Stimulated activated effector memory CD8-positive, alpha-beta T cell treated with anti-CD3 and anti-CD28 coated beads, Interleukin-12 subunit alpha, Interleukin-12 subunit beta, amount 100 ng/mL, for 72 hours (primary cell): ENCODE measurements around the gene GALK2.
A peak's percentile ranks its signal among the peaks of the same experiment; 100 is the strongest.

Experiments
- ATAC-seq: fragments of 150-1000 bp; cut with Tn5 transposase; 2 replicates; pipeline ENCODE4 v1.10.0; 2021
- DNase-seq, 2 donors: peaks; one replicate each; pipeline ENCODE4 v3.0.0; 2021 to 2022; ENCODE audit warnings: low spot score in 2 of 2
- H3K27ac Mint-ChIP-seq: one replicate; pipeline ENCODE4 v1.8.0; 2022; ENCODE audit warnings: mild to moderate bottlenecking, mixed read lengths
- H3K36me3 Mint-ChIP-seq: one replicate; pipeline ENCODE4 v1.8.0; 2022; ENCODE audit warnings: mild to moderate bottlenecking, mixed read lengths
- H3K4me1 Mint-ChIP-seq: one replicate; pipeline ENCODE4 v1.8.0; 2022; ENCODE audit warnings: mixed read lengths
- H3K4me3 Mint-ChIP-seq: one replicate; pipeline ENCODE4 v1.8.0; 2022; ENCODE audit warnings: mild to moderate bottlenecking, mixed read lengths
- H3K9me3 Mint-ChIP-seq: one replicate; pipeline ENCODE4 v1.8.0; 2022; ENCODE audit warnings: mixed read lengths

GALK2 gene

DNA sequence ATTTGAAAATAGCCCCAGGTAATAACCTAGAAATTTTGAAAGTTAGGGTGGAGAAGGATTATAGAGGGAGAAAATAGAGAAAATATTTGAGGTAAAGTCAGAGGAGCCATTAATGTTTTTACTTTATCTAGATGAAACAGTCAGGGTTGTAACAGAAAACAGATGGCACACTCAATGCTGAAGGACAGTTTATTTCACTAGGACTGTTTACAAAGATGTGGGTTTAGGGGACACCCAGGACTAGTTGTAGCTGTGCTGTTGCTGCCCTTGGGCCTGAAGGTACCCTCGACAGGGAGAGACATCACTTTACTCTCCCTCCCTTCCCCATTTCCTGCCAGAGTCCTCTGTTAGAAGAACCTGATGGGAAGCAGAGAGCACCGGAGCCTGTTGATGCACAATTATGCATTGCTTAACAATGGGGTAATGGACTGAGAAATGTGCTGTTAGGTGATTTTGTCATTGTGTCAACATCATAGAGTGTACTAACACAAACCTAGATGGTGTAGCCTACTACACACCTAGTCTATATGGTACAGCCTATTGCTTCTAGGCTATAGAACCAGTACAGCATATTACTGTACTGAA lies 103.8 kb downstream of the GALK2 start:
- H3K4me1 Mint-ChIP-seq, result no peaks in the 10 kb centered on the region
- no peak overlapping the region for H3K4me3 Mint-ChIP-seq
- no peaks in the 10 kb centered on the region for H3K36me3 Mint-ChIP-seq
- H3K9me3 Mint-ChIP-seq, result no peaks in the 10 kb centered on the region
- no peak for ATAC-seq
- peak overlapping the region; percentile 64 for H3K27ac Mint-ChIP-seq
- no peak for DNase-seq

DNA sequence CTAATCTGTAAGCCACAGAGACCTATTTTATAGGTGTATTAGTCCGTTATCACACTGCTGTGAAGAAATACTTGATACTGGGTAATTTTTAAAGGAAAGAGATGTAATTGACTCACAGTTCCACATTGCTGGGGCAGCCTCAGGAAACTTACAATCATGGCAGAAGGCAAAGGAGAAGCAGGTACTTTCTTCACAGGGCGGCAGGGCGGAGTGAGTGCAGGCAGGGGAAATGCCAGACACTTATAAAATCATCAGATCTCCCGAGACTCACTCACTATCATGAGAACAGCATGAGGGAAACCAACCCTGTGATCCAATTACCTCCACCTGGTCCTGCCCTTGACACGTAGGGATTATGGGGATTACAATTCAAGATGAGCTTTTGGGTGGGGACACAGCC lies 108.7 kb downstream of the GALK2 start:
- no peak overlapping the region for H3K4me3 Mint-ChIP-seq
- no peak overlapping the region for H3K27ac Mint-ChIP-seq
- no peaks in the 10 kb centered on the region for H3K9me3 Mint-ChIP-seq
- H3K4me1 Mint-ChIP-seq, result no peaks in the 10 kb centered on the region
- ATAC-seq (no peak), DNase-seq (no peak)
- H3K36me3 Mint-ChIP-seq, result peaks cover 10% of the 10 kb centered on the region

DNA sequence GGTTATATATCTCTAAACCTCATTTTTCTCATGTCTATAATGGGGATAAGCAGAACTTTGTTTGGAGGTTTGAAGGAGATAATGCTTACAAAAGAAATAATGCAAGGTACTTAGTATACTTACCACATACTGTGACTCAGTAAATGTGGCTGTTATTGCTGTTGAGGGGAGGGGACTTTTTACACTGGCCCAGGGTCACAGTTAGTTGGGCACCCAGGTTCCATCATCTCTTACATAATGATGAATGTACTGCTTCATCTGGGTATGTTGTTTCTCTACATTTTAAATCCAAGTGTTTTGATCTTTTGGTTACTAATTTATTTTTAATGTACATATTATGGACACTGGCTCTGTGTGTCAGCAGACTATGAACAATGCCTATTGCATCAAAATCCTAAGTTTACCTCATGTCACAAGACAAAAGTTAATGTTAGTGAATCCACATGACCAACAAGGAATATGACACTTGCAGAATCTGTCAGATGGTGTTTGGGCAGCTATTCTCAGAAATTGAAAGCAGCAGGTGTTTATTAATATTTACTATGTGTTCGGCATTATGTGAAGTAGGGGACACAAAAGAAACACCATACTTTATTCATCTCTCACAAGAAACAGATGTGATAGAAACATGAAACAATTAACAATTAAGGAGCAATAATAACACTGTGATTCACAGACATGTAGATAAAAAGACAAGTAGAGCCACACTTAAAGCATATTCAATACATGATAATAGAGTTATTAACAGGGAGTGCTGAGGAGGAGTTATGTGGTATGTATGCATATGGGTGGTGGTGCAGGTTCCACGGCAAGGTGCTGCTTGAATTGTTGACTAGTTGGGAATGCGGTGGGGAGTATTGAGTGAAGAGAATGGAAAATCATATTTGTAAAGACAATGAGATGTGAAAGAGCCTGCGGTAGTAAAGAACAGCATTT lies 109.7 kb downstream of the GALK2 start:
- no peaks in the 10 kb centered on the region for H3K9me3 Mint-ChIP-seq
- DNase-seq, result no peak
- peak; percentile 66 for ATAC-seq
- H3K36me3 Mint-ChIP-seq, result peaks cover 14% of the 10 kb centered on the region
- H3K27ac Mint-ChIP-seq, result peak overlapping the region; percentile 1
- H3K4me1 Mint-ChIP-seq, result no peaks in the 10 kb centered on the region
- no peak overlapping the region for H3K4me3 Mint-ChIP-seq

DNA sequence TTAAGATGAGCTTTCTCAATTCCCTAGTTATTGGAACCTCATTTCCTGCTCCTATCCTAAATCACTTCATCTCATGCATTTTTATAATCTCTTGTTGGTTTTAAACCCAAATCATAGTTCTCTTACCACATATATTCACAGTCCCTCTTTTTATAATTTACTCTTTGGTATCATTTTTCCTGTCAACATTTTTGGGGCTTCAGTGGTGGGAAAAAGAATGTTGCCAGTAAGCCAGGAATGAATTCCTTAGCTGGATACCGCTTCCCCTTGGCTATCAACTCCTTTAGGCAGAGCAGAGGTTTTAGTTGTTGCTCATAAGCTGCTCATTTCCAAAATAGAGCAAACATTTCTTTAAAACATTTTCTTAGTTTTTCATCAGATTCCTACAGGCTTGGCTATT lies 112.3 kb downstream of the GALK2 start:
- Mint-ChIP-seq H3K4me3 (no peak overlapping the region), H3K27ac (no peak overlapping the region), H3K4me1 (peaks cover 21% of the 10 kb centered on the region), H3K36me3 (peaks cover 31% of the 10 kb centered on the region), H3K9me3 (peaks cover 5% of the 10 kb centered on the region)
- ATAC-seq (no peak), DNase-seq (no peak)

DNA sequence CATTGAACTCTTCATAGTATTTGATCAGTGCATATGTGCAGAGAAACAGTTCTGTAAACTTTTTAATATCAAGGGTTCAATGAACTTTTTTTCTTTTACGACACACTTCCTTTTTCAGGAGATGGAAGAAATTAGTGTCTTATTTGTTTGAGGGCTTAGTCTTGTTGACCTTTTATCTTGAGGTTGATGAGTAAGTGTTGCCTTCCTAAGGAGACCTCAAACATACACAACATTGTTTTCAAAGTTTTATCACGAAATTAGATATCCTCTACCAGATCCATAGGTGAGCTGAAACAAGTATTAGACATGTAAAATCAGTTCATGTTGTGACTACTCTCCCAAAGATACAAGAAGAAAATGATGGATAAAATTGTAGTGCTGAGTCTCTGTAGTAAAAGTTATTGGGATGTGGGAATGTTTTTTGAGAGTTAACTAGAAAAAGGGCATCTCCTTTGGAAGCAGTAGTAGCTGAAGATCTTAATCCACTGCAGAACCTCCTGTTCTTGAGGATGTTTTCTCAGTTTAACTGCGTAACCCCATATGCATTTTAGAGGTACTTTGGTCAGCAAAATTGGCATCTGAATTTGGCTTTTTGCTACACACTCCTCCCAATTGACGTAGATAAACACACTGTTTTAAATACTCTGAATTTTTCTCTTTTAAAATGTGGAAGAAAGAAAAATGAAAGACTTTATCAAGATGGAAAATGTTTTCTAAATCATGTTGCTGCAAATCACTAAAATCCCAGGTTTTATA lies 116.8 kb downstream of the GALK2 start:
- DNase-seq, result no peak
- Mint-ChIP-seq H3K36me3 (peaks cover 40% of the 10 kb centered on the region), H3K4me3 (no peak overlapping the region), H3K9me3 (peaks cover 5% of the 10 kb centered on the region), H3K27ac (peak overlapping the region; percentile 75), H3K4me1 (peaks cover 37% of the 10 kb centered on the region)
- ATAC-seq, result peak; percentile 97

DNA sequence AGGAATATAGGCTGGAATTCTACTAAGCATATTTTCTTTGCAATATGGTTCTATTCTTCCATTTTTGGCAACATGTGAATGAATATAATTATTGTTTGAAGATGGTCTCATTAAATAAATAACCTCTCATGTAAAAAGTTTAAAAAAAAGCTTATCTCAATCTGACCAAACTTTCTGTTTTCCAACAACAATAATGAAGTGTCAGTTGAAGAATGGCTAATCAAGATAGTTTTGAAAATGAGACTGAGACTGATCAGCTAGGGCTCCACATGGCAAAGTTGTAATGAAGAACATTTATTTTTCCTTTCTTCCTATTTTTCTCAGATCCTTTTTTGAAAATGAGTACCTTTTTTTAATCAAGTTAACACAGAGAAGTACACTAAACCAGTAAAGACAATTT lies 117.4 kb downstream of the GALK2 start:
- Mint-ChIP-seq H3K36me3 (peaks cover 47% of the 10 kb centered on the region), H3K4me3 (no peak overlapping the region), H3K9me3 (peaks cover 5% of the 10 kb centered on the region), H3K27ac (peak overlapping the region; percentile 75), H3K4me1 (peaks cover 37% of the 10 kb centered on the region)
- no peak for ATAC-seq
- no peak for DNase-seq

DNA sequence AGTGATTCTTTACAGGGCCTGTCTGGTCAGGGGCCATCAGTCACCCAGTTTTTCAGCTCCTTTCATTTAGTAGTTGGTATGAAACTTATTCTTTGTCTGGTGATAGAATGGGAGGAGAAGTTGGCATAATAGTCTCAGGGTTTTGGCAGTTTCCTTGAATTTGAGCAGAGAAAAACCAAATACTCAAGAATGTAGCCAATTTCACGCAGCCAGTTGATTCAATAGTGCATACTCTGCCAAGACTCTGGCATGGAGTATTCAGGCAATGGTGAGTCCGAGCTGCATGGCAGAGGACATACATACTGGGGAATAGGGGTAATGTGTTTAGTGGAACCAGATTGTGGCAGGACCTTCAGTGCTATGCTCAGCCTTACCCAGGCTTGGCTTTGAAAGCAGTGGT lies 118.3 kb downstream of the GALK2 start:
- no peak overlapping the region for H3K4me3 Mint-ChIP-seq
- ATAC-seq (no peak), DNase-seq (no peak)
- peaks cover 5% of the 10 kb centered on the region for H3K9me3 Mint-ChIP-seq
- peak overlapping the region; percentile 75 for H3K27ac Mint-ChIP-seq
- H3K36me3 Mint-ChIP-seq, result peaks cover 48% of the 10 kb centered on the region
- H3K4me1 Mint-ChIP-seq, result peaks cover 37% of the 10 kb centered on the region

DNA sequence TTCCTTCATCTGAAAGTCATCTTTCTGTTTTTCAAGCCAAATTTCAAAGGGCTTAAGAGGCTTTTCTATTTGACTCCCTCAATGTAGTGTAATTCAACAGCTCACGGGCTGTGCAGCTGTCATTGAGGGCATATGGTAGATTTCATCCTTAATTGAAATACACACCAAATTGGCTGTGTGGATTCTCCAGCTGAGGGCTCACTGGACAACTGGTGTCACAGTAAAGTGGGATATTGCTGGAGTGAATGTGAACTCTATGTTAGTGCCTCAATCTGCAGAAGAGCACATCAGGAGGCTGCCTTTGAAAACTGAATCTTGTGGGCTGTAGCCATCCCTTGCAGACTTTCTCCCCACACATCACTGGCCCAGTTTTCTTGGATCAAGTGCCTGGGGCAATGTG lies 120.1 kb downstream of the GALK2 start:
- Mint-ChIP-seq H3K27ac (peak overlapping the region; percentile 39), H3K36me3 (peaks cover 41% of the 10 kb centered on the region), H3K9me3 (peaks cover 1% of the 10 kb centered on the region), H3K4me1 (peaks cover 37% of the 10 kb centered on the region), H3K4me3 (no peak overlapping the region)
- no peak for DNase-seq
- no peak for ATAC-seq

DNA sequence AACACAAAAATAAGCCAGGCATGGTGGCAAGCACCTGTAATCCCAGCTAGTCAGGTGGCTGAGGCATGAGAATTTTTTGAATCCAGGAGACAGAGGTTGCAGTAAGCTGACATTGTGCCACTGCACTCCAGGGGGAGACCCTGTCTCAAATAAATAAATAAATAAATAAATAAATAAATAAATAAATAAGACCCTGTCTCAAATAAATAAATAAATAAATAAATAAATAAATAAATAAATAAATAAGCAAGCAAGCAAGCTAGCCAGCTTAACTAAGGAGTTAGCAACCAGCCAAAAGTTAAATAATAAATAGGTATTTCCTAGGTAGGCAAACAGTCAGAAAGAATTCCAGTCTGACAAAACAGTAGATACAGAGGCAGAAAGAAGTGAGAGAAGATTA lies 123.9 kb downstream of the GALK2 start:
- ATAC-seq (no peak), DNase-seq (no peak)
- Mint-ChIP-seq H3K9me3 (no peaks in the 10 kb centered on the region), H3K27ac (no peak overlapping the region), H3K36me3 (peaks cover 35% of the 10 kb centered on the region), H3K4me1 (peaks cover 14% of the 10 kb centered on the region), H3K4me3 (no peak overlapping the region)

DNA sequence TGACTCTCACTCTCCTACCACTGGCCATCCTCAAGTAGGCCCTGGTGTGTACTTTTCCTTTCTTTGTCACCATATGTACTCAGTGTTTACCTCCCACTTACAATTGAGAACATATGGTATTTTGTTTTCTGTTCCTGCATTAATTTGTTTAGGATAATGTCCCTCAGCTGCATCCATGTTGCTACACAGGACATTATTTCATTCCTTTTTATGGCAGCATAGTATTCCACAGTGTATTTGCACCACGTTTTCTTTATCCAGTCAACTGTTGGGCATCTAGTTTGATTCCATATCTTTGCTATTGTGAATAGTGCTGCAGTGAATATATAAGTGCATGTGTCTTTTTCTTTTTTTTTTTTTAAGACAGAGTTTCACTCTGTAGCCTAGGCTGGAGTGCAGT lies 126.2 kb downstream of the GALK2 start:
- no peaks in the 10 kb centered on the region for H3K9me3 Mint-ChIP-seq
- peaks cover 42% of the 10 kb centered on the region for H3K36me3 Mint-ChIP-seq
- ATAC-seq, result no peak

DNA sequence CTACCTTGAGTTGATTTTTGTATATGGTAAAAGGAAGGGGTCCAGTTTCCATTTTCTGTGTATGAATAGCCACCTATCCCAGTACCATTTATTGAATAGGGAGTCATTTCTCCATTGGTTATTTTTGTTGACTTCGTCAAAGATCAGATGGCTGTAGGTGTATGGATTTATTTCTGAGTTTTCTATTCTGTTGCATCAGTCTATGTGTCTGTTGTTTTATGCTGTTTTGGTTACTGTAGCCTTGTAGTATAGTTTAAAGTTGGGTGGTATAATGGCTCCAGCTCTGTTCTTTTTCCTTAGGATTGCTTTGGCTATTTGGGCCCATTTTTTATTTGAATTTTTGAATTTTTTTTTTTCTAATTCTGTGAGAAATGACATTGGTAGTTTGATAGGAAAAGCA lies 127.5 kb downstream of the GALK2 start:
- Mint-ChIP-seq H3K4me3 (no peak overlapping the region), H3K4me1 (peaks cover 21% of the 10 kb centered on the region), H3K9me3 (no peaks in the 10 kb centered on the region), H3K36me3 (peaks cover 31% of the 10 kb centered on the region), H3K27ac (no peak overlapping the region)
- ATAC-seq (no peak), DNase-seq (no peak)

More for the DNA sequence above, 126.2 kb downstream of the GALK2 start:
- H3K4me3 Mint-ChIP-seq, result no peak overlapping the region
- peaks cover 21% of the 10 kb centered on the region for H3K4me1 Mint-ChIP-seq
- DNase-seq, result no peak
- no peak overlapping the region for H3K27ac Mint-ChIP-seq

DNA sequence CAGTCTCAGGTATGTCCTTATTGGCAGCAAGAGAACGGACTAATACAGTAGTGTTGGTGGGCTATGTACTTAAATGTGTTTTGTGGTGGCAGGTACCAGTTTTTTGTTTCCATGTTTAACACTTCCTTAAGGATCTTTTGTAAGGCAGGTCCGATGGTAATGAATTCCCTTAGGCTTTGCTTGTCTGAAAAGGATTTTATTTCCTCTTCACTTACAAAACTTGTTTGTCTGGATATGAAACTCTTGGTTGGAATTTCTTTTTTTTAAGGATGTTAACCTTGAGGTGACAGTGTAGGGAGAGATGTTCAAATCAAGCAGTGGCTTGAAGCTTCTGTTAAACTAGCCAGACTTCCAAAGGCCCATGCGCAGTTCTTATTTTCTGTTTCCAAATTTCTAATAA lies 130.8 kb downstream of the GALK2 start:
- ATAC-seq (no peak), DNase-seq (no peak)
- no peaks in the 10 kb centered on the region for H3K9me3 Mint-ChIP-seq
- peaks cover 18% of the 10 kb centered on the region for H3K36me3 Mint-ChIP-seq
- no peak overlapping the region for H3K27ac Mint-ChIP-seq
- H3K4me3 Mint-ChIP-seq, result no peak overlapping the region
- peaks cover 25% of the 10 kb centered on the region for H3K4me1 Mint-ChIP-seq

DNA sequence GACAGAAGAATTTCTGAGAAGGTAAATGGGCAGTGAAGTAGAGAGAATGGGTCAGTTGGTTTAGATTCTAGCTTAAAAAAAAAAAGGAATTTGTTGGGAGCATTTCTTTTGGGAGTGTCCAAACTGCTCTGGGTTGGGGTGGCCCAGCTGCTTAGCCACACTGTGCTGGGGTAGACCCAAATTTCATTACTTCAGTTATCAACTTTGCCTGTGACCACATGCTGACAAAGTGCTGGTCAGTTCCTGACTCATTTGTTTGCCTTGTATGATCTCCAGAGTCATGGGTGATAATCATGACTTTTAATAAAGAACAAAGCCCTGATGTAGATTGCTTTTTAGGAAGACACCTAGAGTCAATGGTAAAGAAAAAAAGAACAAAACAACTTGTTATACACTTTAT lies 131.5 kb downstream of the GALK2 start:
- H3K36me3 Mint-ChIP-seq, result peaks cover 11% of the 10 kb centered on the region

DNA sequence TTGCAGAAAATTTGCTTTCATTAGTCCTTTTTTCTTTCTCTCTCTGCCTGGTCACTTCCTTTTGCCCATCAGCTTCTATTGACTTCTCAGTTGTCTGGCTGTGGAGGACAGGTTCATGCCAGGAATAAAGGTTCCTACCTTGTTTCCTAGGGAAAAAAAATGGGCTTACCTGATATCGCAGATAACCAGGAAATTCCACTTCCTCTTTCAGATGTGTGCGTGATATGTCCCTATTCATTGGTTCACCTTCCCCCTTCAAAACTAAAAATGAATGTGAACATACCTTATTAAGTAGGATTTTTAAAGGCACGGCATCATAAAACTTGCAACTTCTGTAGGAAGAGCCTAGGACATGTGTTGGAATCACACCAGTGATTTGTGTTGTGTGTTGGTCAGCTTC lies 133.0 kb downstream of the GALK2 start:
- DNase-seq, result no peak
- no peak for ATAC-seq
- Mint-ChIP-seq H3K4me1 (peaks cover 24% of the 10 kb centered on the region), H3K4me3 (no peak overlapping the region), H3K9me3 (no peaks in the 10 kb centered on the region), H3K27ac (peak overlapping the region; percentile 4), H3K36me3 (peaks cover 7% of the 10 kb centered on the region)

More for the DNA sequence above, 131.5 kb downstream of the GALK2 start:
- DNase-seq (no peak), ATAC-seq (no peak)
- H3K4me1 Mint-ChIP-seq, result peaks cover 25% of the 10 kb centered on the region
- H3K9me3 Mint-ChIP-seq, result no peaks in the 10 kb centered on the region
- no peak overlapping the region for H3K4me3 Mint-ChIP-seq
- H3K27ac Mint-ChIP-seq, result no peak overlapping the region

DNA sequence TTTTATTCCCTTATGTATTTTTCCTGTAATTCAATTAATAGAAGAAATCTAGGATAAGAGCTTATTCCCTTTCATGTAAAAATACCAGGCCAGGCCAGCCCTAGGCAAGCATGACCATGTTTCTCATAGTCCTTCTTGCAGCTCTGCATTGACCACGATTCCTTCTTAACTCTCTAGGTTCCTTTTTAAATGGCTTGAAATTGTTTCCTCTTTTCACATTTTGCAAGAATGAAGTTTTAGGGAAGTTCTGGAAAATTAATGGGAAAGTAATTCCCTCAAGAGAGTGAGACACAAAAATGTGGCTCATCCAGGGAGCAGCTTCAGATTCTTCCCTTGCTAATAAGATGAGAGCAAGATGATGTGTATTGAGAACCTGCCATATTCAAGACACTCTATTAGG lies 136.5 kb downstream of the GALK2 start:
- peaks cover 18% of the 10 kb centered on the region for H3K4me1 Mint-ChIP-seq
- no peak for DNase-seq
- no peak overlapping the region for H3K4me3 Mint-ChIP-seq
- H3K36me3 Mint-ChIP-seq, result no peaks in the 10 kb centered on the region
- ATAC-seq, result no peak
- H3K9me3 Mint-ChIP-seq, result no peaks in the 10 kb centered on the region
- H3K27ac Mint-ChIP-seq, result no peak overlapping the region
